Thyroid gland (tissue), 4 donors: ENCODE measurements around the gene EXOSC3. TPM values are rescaled to one million over a fixed set of nuclear protein-coding genes. Genes with fewer than 3 reads are reported as not detected.

Experiments
- DNase-seq, 2 donors: peaks; one replicate each; pipeline ENCODE4 v3.0.0-alpha.2; 2019
- H3K27ac ChIP-seq, 3 donors: fragments of 200-600 bp; sonication (generic); 1 replicate in 2 of 3; 2 replicates in 1 of 3; pipeline ENCODE4 v1.5.1; 2016 to 2019; ENCODE audit warnings: mild to moderate bottlenecking in 1 of 3, moderate library complexity in 1 of 3
- H3K27me3 ChIP-seq: fragments of 200-600 bp; sonication (generic); one replicate; pipeline ENCODE4 v1.5.1; 2019
- H3K36me3 ChIP-seq, 2 donors: fragments of 200-600 bp; sonication (generic); one replicate each; pipeline ENCODE4 v1.5.1; 2016 to 2019
- H3K4me1 ChIP-seq, 2 donors: fragments of 200-600 bp; sonication (generic); one replicate each; pipeline ENCODE4 v1.5.1; 2017 to 2019
- H3K4me3 ChIP-seq, 3 donors: fragments of 200-600 bp; sonication (generic); replicated peaks in 1 of 3; 1 replicate in 2 of 3; 2 replicates in 1 of 3; pipeline ENCODE4 v1.5.1; 2016; ENCODE audit warnings: mild to moderate bottlenecking in 1 of 3
- H3K9me3 ChIP-seq: fragments of 200-600 bp; sonication (generic); one replicate; pipeline ENCODE4 v1.5.1; 2017
- POLR2A ChIP-seq, 2 donors: fragments of 450-650 bp; IDR thresholded peaks; one replicate each; pipeline ENCODE4 v1.6.1; 2017; ENCODE audit warnings: antibody characterized with exemption in 2 of 2, mild to moderate bottlenecking in 2 of 2, moderate library complexity in 1 of 2
- WGBS, 2 donors: methylation state at CpG; one replicate each; pipeline ENCODE4 v1.1.5; 2017; 5-methylcytosine and 5-hydroxymethylcytosine counted together
- intact Hi-C: fragments of 100-400 bp; cut with DNase I; formaldehyde crosslinking; loops from one replicate; pipeline ENCODE4 v1.15.1; 2023
- total RNA-seq, 4 donors: library from RNA; depleted of rRNA; stranded (reverse); fragments of >200 nt; gene quantifications; one replicate each; pipeline ENCODE4 v1.2.3, GENCODE V29; 2016
- TF ChIP-seq, protein P1 (sequence below), 6 experiments: fragments of 200-600 bp in 3 of 6; fragments of 450-650 bp in 3 of 6; sonication (generic) in 3 of 6; IDR thresholded peaks; one replicate each; pipeline ENCODE4 v1.5.1; 2016 to 2019; ENCODE audit warnings: antibody characterized with exemption in 6 of 6, mild to moderate bottlenecking in 2 of 6, inconsistent platforms in 1 of 6, moderate library complexity in 1 of 6

The EXOSC3 gene
- total RNA-seq, 4 donors from 2014 or later = 39.9 to 53.1 (median 46.6) TPM

DNA sequence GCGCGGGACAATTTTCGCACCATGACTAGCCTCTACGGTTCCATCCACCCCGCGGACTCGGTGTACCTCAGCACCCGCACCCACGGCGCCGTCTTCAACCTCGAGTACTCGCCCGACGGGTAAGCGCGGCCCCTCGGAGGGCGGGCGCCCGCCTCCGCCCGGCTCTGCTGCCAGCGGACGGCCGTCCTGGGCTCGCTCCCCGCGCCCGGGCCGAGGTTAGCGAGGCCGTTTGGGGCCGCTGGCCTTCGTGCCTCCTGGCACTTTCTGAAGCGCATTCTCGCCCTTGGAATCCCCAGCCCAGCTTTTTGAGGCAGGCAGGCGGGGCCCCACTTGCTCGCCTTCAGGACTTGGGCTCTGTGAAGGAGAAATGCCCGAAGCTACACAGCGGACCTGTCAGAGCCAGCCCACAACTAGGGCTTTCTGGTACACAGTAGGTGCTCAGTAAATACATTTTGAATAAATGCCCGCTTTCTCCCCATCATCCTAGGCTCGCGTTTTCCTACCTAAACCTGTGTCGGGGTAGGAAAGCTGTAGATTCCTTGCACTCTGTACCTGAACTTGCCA is 16.5 kb upstream of the EXOSC3 start:
- Histone ChIP-seq H3K4me1 (peaks cover 13 to 20% of the 10 kb centered on the region in 2 donors), H3K27me3 (no peaks in the 10 kb centered on the region), H3K4me3 (peak overlapping the region; percentile 76 to 98 (median 91)), H3K9me3 (no peaks in the 10 kb centered on the region), H3K27ac (peak overlapping the region in 2 of 3 donors; percentile 79 to 90), H3K36me3 (no peaks in the 10 kb centered on the region)
- intact Hi-C loops = no loop called here
- WGBS, 2 donors = 2 to 6% methylated on average over 4 to 16 of the region's 45 CpGs
- no peak for TF ChIP-seq POLR2A (IDR thresholded peaks at IDR 0.05)
- TF ChIP-seq, protein P1, sequence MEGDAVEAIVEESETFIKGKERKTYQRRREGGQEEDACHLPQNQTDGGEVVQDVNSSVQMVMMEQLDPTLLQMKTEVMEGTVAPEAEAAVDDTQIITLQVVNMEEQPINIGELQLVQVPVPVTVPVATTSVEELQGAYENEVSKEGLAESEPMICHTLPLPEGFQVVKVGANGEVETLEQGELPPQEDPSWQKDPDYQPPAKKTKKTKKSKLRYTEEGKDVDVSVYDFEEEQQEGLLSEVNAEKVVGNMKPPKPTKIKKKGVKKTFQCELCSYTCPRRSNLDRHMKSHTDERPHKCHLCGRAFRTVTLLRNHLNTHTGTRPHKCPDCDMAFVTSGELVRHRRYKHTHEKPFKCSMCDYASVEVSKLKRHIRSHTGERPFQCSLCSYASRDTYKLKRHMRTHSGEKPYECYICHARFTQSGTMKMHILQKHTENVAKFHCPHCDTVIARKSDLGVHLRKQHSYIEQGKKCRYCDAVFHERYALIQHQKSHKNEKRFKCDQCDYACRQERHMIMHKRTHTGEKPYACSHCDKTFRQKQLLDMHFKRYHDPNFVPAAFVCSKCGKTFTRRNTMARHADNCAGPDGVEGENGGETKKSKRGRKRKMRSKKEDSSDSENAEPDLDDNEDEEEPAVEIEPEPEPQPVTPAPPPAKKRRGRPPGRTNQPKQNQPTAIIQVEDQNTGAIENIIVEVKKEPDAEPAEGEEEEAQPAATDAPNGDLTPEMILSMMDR (IDR thresholded peaks at IDR 0.05) = no peak
- peak; percentile 20 to 50 for DNase-seq

DNA sequence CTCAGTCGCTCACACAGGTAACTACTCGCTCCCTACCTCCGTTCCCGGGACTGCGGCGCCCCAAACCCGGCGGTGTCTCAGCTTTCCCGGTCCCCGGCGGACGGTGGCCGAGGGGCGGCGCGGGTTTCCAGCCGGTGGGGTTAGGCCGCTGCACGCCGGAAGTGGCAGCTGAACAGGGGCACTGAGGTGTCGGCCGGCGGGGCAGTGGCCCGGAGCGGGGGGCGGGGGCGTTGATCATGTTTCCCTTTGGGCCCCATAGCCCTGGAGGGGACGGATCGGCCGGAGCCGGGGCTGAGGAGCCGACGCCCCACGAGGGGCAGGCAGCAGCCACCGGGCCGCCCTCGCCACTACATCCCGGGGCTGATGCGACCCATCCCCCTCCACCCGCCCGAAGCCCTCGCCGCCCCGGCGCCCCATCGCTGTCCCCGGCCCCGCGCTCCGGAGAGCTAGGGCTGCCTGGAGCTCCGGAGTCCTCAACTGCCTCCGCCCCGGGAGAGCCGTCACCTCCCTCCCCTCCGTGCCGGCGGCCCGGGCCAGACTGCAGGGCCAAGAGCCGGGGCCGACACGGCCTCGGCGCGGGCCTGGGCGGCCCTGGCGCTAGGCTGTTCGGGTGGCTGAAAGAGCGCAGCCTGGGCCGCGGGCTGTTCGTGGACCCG is 15.9 kb upstream of the EXOSC3 start, which contains the start of gene DCAF10:
DCAF10 (plus strand) TSS at position 167 of the 656 bp plus-strand sequence; CDS start at position 237, 70 bp downstream.
- H3K27me3 ChIP-seq = no peaks in the 10 kb centered on the region
- no peaks in the 10 kb centered on the region for H3K36me3 ChIP-seq
- H3K4me3 ChIP-seq = peak within 1 kb of the TSS; percentile 76 to 98 (median 91)
- H3K4me1 ChIP-seq = peaks cover 13 to 20% of the 10 kb centered on the region in 2 donors
- DNase-seq = peak; percentile 81 to 83
- 0% methylated on average over 1 to 11 of the region's 72 CpGs for WGBS, 2 donors
- H3K27ac ChIP-seq = peak within 1 kb of the TSS; percentile 31 to 90 (median 79)
- peak in 1 of 2 donors; percentile 66 for TF ChIP-seq POLR2A (IDR thresholded peaks at IDR 0.05)
- TF ChIP-seq, protein P1 (IDR thresholded peaks at IDR 0.05) = peak in 2 of 6 experiments; percentile 16 to 33
- no peaks in the 10 kb centered on the region for H3K9me3 ChIP-seq
- intact Hi-C loops = no loop called here

GRCh38 chr9:37798677-37799076 is 13.8 kb upstream of the EXOSC3 start:
- Histone ChIP-seq H3K27ac (no peak overlapping the region), H3K4me3 (no peak overlapping the region), H3K36me3 (no peaks in the 10 kb centered on the region), H3K4me1 (peaks cover 13 to 20% of the 10 kb centered on the region in 2 donors), H3K9me3 (no peaks in the 10 kb centered on the region), H3K27me3 (no peaks in the 10 kb centered on the region)
- TF ChIP-seq, protein P1 (IDR thresholded peaks at IDR 0.05) = no peak
- no peak for TF ChIP-seq POLR2A (IDR thresholded peaks at IDR 0.05)
- 81% methylated on average over 1 of the region's 1 CpG; no CpG with 5 or more reads in 1 of the 2 donors for WGBS, 2 donors
- intact Hi-C loops = no loop called here
- DNase-seq = no peak

DNA sequence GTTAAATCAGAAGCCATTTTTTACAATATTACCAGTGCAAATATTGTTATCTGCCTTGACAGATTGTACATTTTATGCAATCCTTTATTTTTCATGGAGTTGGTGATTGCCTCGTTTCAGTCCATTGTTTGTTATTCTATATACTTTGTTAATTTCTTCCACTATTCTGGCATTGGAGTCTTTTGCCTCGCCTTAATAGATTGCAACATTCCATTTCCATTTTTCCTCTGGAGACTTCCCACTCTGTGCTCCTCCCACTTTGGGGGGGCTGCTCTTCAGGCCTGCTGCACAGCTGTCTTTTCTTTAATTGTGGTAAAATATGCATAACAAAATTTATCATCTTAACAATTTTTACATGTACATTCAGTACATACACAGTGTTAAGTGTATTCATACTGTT is 11.4 kb upstream of the EXOSC3 start:
- no peaks in the 10 kb centered on the region for H3K36me3 ChIP-seq
- H3K27me3 ChIP-seq = no peaks in the 10 kb centered on the region
- TF ChIP-seq, protein P1 (IDR thresholded peaks at IDR 0.05) = no peak
- no peak for TF ChIP-seq POLR2A (IDR thresholded peaks at IDR 0.05)
- DNase-seq = no peak
- WGBS, 2 donors = 43 to 78% methylated on average over 2 of the region's 2 CpGs
- no peak overlapping the region for H3K4me3 ChIP-seq
- peaks cover 0 to 6% of the 10 kb centered on the region in 2 donors for H3K4me1 ChIP-seq
- no peak overlapping the region for H3K27ac ChIP-seq
- no peaks in the 10 kb centered on the region for H3K9me3 ChIP-seq
- intact Hi-C loops = no loop called here

DNA sequence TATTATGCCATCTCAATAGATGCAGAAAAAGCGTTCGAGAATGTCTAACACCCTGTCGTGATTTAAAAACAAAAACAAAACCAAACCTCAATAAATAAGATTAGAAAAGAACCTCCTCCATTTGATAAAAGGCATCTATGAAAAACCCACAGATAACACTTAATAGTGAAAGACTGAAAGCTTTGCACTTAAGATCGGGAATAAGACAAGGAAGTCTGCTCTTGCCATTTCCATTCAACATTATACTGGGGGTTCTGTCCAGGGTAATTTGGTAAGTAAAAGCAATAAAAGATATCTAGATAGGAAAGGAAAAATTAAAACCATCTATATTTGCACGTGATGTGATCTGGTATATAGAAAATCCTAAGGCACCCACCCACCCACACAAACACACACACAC is 7.3 kb upstream of the EXOSC3 start:
- Histone ChIP-seq H3K9me3 (no peaks in the 10 kb centered on the region), H3K4me1 (no peaks in the 10 kb centered on the region), H3K36me3 (no peaks in the 10 kb centered on the region), H3K27me3 (no peaks in the 10 kb centered on the region), H3K27ac (no peak overlapping the region), H3K4me3 (no peak overlapping the region)
- no peak for DNase-seq
- TF ChIP-seq, protein P1 (IDR thresholded peaks at IDR 0.05) = no peak
- TF ChIP-seq POLR2A (IDR thresholded peaks at IDR 0.05) = no peak
- WGBS, 2 donors = 89 to 92% methylated on average over 5 of the region's 5 CpGs
- intact Hi-C loops = no loop called here
